ENCODE measurements around the gene WDR45.
A peak's percentile ranks its signal among the peaks of the same experiment; 100 is the strongest.

DNA sequence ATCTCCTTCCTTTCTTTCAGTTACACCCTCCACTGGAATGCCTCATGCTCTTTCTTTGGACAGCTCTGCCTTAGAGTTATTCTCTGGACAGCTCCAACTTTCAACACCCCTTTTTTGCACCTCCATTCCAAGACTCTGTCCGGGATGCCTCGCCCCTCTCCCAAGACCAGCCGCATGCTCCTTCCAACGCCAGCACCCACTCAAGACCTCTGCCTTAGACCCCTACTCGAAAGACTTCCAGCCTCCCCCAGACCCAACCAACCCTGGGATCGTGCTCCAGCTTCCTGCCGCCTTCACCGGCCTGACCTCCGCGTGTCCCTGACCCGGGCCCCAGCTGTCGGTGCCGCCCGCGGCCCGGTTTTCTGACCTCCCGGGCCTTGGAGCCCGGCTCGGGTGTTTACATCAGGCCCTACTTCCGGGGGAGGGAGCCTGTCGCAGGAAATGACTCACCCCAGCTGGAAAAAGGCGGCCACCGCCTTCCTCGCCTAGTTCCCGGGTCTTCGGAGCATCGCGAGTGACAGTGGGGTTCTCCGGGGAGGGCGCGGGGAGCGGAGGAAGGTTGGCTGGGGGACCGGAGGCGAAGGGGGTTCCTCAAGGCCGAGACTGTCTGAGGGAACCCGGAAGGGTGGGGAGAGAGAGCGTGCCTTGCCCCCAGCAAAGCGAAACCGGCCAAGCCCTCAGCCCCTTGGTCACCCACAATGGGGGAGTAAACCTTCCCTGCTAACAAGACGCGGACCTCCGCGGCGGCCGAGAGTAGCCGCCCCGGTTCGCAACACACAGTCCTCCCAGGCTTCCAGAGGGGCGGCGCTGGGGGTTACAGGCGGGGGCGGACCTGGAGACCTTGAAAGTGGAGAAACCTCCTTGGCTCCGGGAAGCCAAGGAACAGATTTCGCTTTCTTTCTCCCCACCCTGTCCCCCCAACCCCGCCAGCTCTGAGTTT lies at the start of gene WDR45:
- TF ChIP-seq, protein P1, sequence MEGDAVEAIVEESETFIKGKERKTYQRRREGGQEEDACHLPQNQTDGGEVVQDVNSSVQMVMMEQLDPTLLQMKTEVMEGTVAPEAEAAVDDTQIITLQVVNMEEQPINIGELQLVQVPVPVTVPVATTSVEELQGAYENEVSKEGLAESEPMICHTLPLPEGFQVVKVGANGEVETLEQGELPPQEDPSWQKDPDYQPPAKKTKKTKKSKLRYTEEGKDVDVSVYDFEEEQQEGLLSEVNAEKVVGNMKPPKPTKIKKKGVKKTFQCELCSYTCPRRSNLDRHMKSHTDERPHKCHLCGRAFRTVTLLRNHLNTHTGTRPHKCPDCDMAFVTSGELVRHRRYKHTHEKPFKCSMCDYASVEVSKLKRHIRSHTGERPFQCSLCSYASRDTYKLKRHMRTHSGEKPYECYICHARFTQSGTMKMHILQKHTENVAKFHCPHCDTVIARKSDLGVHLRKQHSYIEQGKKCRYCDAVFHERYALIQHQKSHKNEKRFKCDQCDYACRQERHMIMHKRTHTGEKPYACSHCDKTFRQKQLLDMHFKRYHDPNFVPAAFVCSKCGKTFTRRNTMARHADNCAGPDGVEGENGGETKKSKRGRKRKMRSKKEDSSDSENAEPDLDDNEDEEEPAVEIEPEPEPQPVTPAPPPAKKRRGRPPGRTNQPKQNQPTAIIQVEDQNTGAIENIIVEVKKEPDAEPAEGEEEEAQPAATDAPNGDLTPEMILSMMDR (IDR thresholded peaks at IDR 0.05), result no peak
- TF ChIP-seq POLR2AphosphoS5 (IDR thresholded peaks at IDR 0.05) (peak; percentile 83 to 90), POLR2A (IDR thresholded peaks at IDR 0.05; ENCODE audit: low read depth) (peak; percentile 40), EP300 (IDR thresholded peaks at IDR 0.05) (no peak)
